GM18870 (cell line): ENCODE data around the gene BNIP1.
"Not testable (repeated sequence)": the region's sequence is repeated elsewhere in the genome, so short reads cannot be mapped to it uniquely, and the experiment has no call there.

Experiments
- ATAC-seq: cut with Tn5 transposase; IDR thresholded peaks from one replicate; pipeline ENCODE4 v1.9.1; 2021; ENCODE audit warnings: moderate library complexity; ENCODE audit not compliant: unreplicated experiment

Gene BNIP1, protein sequence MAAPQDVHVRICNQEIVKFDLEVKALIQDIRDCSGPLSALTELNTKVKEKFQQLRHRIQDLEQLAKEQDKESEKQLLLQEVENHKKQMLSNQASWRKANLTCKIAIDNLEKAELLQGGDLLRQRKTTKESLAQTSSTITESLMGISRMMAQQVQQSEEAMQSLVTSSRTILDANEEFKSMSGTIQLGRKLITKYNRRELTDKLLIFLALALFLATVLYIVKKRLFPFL

DNA sequence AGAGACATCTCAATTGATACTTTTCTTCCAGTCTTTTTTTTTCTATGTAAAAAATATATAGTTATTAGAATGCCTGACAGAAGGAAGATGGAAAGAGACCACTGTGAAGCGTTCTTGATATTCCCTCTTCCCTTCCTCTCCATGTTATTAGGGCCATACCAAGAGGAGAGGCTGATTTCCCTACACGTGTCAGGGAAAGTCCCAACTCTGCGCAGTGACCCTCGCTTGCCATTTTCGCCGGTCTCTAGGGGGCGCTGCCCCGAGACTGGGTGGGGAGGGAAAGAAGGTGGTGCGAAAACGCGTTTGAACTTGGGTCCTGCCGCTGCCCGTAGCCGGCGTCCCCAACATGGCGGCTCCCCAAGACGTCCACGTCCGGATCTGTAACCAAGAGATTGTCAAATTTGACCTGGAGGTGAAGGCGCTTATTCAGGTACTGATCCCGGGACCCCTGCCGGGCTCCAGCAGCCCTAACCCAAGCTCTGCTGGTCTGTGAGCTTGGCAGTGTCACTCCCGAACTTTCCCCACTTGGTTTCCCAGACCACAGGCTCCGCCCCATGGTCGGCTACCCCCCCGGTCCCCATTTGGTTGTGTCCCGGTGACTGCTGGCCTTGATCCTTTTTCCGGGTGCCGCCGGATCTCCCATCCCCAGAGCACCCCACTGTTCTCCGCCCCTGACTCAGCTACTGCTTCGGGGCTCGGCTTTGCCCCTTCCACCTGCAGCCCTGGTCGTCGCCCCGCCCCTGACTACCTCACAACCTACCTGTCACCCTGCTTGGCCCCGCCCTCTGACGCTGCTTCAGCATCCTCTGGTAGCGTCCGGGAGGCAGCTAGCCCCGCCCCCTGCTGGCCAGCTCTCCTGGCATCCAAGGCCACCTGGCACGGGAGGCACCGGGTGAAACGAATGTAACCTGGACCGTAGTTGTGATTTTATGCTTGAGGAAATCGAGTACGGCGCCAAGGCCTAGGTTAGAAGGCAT, at the start of gene BNIP1:
Gene BNIP1, plus strand, starts transcription at position 332 of the 977 bp plus-strand sequence. Its CDS starts 15 bp downstream, at position 347.
- ATAC-seq = peak; percentile 79

DNA sequence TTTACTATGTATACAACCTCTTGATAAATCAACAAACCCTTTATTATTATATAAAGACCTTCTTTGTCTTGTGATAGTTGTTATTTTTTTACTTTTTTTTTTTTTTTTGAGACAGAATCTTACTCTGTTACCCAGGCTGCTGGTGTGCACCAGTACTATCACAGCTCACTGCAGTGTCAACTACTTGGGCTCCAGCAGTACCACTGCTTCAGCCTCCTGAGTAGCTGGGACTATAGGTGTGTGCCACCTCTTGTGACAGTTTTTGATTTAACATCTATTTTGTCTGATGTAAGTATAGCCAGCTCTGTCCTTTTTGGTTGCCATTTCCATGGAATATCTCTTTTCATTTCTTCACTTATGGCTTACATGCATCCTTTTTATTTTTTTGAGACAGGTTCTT, 45.5 kb upstream of the BNIP1 start:
- no peak for ATAC-seq

DNA sequence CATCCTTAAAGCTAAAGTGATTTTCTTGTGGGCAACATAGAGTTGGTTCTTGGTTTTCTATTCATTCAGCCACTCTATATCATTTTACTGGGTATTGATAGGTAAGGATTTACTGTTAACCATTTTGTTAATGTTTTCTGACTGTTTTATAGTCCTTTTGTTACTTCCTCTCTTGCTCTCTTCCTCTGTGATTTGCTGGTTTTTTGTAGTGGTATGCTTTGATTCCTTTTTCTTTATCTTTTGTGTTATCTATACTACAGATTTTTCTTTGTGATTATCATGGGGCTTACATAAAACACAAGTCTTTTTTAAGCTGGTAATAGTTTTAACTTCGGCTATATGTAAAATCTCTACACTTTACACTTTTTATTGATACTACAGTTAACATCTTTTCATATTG, 44.9 kb upstream of the BNIP1 start:
- ATAC-seq = no peak

DNA sequence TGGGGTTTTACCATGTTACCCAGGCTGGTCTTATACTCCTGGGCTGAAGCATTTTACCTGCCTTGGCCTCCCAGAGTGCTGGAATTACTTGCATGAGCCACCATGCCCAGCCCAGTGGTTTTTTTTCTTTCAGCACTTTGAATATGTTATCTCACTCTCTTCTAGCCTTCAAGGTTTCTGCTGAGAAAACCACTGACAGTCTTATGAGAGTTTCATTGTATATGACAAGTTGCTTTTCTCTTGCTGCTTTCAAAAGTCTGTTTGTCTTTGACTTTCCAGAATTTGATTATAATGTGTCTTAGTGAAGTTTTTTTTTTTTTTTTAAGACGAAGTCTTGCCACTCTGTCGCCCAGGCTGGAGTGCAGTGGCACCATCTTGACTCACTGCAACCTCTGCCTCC, 43.1 kb upstream of the BNIP1 start:
- no peak for ATAC-seq

DNA sequence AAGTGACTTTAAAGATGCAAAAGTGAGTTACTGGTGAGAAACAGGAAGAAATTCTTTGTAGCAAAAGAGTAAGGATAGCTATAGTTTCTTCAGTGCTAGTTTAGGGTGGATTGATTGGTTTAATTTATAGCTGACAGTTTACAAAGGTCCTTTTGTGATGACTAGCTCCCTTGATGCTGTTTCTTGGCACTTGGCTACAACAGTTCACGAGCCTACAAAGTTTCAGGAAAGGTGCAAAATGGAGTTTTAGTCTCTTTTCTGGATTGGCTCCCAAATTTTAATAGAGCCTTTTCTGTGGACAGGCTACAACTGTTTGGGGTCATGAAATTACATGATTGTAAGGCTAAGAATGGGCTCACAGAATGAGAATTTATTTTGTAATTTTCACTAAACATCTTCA, 40.9 kb upstream of the BNIP1 start:
- ATAC-seq = no peak

DNA sequence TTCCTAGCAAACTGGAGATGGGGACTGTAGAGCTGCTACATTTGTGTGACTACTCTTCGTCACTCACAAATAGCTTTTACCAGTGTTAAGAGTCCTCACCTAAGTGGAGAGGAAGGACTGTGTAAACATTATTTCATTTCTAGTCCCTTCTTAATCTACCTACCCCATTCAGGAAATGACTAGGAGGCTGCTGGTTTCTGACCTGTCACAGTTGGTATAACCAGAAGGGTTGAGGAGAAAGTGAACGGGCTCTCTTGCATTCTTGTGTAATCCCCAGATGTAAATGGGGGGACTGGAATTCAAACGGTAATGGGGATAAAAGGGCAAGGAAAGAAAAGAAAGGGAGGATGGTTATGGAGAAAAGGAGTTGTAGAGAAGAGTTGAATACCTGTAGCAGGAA, 35.4 kb upstream of the BNIP1 start:
- ATAC-seq = no peak

DNA sequence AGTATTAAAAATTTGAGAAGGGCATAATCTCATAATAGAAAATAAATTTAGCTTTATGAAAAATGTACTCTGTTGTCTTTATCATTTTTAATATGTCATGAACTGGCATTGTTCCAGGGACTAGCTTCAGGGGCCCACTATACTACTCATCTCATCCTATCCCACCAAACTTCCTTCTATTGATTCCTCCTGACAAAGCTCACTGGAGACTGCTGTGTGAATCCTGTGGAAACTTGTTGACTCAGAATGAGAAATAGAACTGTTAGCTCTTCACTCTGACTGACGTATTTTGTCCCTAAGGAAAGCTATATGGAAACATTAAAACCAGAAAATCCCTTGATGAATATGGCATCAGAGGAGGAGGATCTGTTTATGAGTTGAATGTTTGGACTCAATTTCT, 29.8 kb upstream of the BNIP1 start:
- no peak for ATAC-seq

DNA sequence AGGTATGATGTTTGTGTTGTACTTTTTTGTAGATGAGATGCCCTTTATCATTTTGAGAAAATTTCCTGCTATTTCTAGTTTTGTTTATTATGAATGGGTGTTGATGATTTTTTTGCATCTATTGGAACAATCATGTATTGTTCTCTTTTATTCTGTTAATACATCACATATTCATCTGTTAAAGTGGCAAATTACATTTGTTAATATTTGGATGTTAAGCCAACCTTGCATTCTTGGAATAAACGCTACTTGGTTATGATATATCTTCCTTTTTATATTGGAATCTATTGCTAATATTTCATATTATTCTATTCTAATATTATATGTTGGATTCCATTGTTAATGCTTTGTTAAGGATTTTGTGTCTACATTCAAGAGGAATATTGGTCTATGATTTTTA, 24.6 kb upstream of the BNIP1 start:
- ATAC-seq = no peak

DNA sequence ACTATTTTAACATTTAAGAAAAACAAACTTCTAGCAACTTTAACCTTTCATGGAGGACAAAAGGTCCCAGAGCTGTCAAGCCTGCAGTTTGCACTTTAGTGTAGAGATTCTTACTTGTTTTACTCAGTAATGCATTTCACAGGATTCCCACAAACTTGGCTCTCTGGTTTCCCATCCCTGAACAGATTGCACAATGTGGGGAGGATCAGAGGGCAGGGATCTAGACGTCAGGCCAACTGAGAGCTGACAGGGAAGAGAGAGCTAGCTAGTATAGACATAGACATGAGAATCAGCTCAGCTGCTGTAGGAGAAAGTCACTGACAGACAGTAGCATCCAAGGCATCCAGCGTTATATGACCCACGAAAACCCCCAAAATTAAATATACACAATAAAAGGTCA, 20.9 kb upstream of the BNIP1 start:
- no peak for ATAC-seq

DNA sequence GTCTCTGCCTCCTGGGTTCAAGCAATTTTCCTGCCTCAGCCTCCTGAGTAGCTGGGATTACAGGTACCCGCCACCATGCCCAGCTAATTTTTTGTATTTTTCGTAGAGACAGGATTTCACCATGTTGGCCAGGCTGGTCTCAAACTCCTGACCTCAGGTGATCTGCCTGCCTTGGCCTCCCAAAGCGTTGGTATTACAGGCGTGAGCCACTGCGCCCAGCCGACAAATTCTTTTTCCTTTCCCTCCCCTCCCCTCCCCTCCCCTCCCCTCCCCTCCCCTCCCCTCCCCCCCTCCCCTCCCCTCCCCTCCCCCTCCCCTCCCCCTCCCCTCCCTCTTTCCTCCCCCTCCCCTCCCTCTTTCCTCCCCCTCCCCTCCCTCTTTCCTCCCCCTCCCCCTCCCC, 12.2 kb upstream of the BNIP1 start:
- ATAC-seq = not testable (repeated sequence)

DNA sequence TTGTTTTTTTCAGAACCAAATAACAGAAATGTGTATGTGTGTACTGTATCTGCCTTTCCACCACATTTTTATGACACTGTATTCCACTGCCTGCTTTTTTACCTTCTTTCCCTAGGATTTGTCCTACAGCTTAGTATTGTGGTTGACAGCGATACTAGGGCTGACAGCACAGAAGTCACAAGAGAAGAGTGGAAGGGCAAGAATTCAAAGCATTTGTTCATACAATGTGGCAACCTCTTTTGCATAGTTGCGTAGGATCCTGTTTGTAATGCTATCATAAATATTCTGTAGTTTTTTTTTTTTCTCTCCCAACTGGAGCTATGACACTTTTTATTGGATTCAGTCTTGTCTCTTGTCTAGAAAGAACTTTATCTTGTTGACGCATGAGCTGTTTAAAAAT, 5.6 kb upstream of the BNIP1 start:
- no peak for ATAC-seq

DNA sequence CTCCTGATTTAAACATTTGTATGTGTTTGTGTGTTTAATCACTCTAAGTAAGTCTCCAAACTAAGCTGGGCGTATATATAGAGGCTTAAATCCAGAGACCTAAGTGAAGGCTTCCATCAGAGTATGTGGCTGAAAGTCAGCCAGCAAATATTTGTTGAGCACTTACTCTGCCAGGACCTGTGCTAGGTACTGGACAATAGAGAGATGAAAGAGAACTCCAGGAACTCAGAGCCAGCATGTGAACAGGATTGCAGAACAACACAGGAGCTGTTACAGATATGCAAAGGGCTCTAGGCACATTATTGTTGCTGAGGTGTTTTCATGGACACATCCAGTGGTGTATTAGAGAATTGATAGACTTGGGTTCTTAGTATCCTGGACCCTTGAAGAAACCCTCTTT, 4.7 kb upstream of the BNIP1 start:
- no peak for ATAC-seq

DNA sequence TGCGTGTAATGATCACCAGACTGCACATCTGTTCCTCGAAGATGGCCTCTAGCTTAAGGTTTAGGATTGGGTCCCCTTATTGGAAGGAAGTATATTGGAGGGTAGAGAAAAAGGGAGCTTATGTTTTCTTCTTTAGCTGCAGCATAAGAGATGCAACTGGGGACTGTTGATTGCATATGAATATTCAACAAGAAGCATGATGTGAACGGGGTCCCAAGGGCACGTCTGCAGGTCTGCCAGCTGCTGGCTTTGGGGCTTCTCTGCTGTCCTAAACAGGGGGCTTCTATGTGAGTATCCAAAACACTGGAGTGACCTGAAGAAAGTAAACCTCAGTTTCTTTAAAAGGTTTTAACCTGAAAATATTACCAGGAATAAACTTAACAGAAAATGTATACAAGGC, 3.6 kb upstream of the BNIP1 start:
- no peak for ATAC-seq

DNA sequence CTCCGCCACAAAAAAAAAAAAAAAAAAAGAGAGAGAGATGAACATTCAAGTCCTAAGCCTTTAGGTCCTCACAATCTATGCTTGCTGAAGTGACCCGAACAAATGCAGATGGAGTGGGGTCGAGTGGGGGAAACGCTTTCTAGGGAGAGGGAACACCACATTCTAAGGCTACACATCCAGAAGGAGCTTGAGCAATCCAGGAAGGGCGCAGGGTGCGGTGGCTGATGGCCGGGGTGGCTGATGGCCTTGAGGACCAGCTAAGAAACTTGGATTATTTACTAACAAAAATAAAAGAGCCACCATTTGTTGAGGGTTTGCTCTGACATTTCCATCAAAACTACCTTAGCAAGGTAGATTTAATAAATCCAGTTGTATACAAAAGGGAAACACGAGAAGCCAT, 764 bp upstream of the BNIP1 start:
- ATAC-seq = no peak

DNA sequence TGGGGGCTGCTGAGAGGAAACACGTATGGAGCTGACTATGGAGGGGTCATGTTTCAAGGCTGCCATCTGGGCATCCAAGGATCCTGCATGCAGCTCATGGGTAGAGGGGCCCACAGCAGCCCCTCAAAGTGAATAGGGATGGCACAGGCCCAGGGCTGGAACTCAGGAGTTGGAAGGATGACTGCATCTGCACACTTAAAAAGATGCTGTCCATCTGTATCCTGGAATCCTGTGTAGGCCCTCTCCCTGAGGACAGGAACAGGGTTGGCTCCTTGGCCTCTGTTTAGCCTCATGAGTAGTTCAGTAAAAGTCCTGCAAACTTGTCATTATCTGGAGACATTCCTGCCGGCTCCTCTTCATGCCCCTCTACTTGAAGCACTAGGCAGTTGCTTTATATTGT, 4.0 kb downstream of the BNIP1 start:
- ATAC-seq = no peak

DNA sequence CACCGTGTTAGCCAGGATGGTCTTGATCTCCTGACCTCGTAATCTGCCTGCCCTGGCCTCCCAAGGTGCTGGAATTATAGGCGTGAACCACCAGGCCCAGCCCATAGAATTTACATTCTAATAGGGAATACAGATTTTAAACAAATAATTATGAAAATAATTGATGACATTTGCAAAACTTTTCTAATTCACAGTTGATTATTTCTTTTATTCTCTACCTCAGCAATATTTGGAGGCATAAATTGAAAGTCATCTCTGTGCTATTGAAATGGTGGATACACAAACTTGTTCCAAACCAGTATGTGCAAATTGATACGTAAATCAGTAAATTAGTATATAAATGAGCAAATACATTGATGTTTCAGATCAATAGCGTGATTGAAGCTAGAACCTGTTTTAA, 8.2 kb downstream of the BNIP1 start:
- ATAC-seq = no peak

DNA sequence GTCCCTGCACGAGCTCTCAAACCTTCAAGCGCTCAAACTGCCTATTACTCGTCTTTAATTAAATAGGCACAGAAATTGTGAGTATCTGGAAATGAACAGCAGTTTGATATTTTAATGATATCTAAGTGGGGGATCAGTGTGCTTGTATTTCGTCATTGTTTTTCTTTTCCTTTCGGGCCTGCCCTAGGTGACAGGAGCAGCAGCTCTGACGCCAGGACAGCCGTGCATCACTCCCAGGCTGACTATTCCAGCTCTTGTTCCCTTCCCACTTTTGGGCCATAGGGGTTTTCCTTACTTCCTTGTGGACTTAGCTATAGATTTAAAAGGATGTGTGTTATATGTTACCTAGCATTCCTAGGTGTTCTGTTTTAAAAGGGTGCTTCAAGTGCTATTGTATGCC, 9.5 kb downstream of the BNIP1 start:
- no peak for ATAC-seq

DNA sequence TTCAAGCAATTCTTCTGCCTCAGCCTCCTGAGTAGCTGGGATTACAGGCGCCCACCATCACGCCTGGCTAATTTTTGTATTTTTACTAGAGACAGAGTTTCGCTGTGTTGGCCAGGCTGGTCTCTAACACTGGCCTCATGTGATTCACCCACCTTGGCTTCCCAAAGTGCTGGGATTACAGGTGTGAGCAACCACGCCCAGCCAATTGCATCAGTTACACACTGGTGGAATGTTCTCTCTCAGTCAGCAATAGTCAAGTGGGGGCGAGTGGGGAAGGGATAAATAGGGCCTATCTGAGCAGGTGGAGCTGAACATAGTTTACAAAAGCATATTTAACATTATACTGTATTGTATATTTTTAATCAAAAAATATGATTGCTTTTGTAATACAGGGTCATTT, 10.3 kb downstream of the BNIP1 start:
- not testable (repeated sequence) for ATAC-seq

DNA sequence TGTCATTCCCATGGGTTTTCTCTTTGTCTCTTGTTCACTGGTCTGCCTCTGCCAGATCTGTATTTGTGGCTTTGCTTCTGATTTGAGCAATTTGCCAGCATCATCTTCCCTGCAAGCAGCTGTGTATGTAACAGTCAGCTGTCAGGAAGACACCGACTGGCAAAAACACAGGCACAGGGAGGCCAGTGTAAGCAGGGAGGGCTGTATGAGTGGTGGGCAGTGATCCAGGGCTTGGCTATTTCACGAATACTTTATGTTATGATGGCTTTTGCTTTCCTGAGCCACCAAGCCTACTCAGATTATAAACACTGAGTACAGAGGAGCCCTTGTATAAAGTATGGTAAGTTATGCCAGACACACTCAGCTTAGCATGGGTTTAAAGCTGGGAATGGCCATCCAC, 11.6 kb downstream of the BNIP1 start:
- no peak for ATAC-seq

DNA sequence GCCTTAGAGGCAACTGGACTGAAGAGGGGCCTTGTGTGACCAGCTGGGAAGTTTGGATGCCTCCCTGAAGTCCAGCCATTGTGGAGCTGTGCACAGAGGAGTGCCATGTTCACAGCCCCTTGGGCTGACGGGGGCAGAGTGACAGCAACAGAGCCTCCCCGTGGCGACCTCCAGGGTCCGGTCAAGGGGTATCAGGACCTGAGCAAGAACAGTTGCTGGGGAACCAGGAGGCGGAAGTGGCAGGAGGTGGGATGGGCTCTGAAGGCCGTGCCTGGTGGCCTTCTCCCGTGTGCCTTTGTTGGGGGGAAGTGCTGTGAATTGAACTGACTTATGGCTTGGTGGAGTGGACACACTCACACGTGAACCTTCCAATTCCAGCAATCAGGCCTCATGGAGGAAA, 14.0 kb downstream of the BNIP1 start:
- ATAC-seq = no peak

DNA sequence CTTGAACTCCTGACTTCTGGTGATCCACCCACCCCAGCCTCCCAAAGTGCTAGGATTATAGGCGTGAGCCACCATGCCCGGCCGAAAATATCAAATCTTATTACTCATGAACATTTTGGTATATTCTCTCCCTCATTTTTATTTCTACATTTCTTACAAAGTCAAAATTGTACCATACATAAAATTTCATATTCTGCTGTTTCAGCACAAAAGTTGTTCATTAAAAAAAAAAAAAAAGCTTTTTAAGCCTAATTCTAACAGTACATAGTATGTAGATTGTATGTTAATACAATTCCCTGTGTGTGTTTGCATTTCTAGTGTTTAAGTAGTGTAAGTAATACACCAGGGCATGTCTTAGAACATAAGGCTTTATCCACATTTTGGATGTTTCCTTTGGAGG, 14.9 kb downstream of the BNIP1 start:
- no peak for ATAC-seq

DNA sequence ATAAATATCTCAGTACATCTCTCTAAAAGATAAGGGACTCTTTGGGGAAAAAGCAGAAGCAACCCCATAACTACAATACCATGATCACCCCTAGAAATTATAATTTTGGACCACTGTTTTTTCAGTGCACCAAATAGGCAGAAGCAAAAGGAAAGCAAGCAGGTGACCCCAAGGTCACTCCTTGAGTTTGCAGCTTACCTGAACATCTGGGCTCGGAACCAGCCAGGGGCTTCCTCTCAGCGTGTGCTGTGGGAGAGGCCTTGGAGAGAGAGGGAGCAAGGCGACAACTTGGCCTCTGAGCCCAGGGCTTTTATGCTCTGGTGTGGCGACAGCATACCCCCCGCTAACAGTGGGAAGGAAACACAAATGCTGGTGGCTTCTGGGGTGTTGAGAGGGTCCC, 16.8 kb downstream of the BNIP1 start:
- no peak for ATAC-seq
